Measurements from ENCODE around the gene KCNH4.
"Not testable (repeated sequence)": the region's sequence is repeated elsewhere in the genome, so short reads cannot be mapped to it uniquely, and the experiment has no call there.

Gene KCNH4

GRCh38 chr17:42193969-42194899 lies 13.3 kb upstream of the KCNH4 start, which contains the start of gene GHDC:
TSS of gene GHDC (minus strand) at chr17:42194494. CDS start at chr17:42193581, 913 bp downstream.
- peak; percentile 53 for DNase-seq

- no peak for DNase-seq
Measured at GRCh38 chr17:42193216-42193968, 12.4 kb upstream of the KCNH4 start.

GRCh38 chr17:42192189-42193126 lies 11.5 kb upstream of the KCNH4 start:
- no peak for DNase-seq

- no peak for DNase-seq
Measured at GRCh38 chr17:42191275-42191608, 10.3 kb upstream of the KCNH4 start.

- DNase-seq = no peak
Measured at GRCh38 chr17:42190491-42191274, 9.7 kb upstream of the KCNH4 start.

GRCh38 chr17:42189651-42189965 lies 8.7 kb upstream of the KCNH4 start:
- DNase-seq = no peak

GRCh38 chr17:42188749-42189650 lies 8.1 kb upstream of the KCNH4 start:
- no peak for DNase-seq

GRCh38 chr17:42187833-42188232 lies 6.9 kb upstream of the KCNH4 start:
- no peak for DNase-seq

- DNase-seq = not testable (repeated sequence)
Measured at GRCh38 chr17:42186191-42186590, 5.2 kb upstream of the KCNH4 start.

GRCh38 chr17:42185621-42185930 lies 4.6 kb upstream of the KCNH4 start:
- no peak for DNase-seq

- DNase-seq = no peak
Measured at GRCh38 chr17:42184713-42185620, 4.0 kb upstream of the KCNH4 start, which contains the start of gene HCRT. TSS of gene HCRT (minus strand) at chr17:42185452. CDS start at chr17:42185365, 87 bp downstream.

- DNase-seq = peak; percentile 41
Measured at GRCh38 chr17:42183741-42184711, 3.1 kb upstream of the KCNH4 start.

- no peak for DNase-seq
Measured at GRCh38 chr17:42182927-42183734, 2.2 kb upstream of the KCNH4 start.

- no peak for DNase-seq
Measured at GRCh38 chr17:42181851-42182207, 887 bp upstream of the KCNH4 start.

- no peak for DNase-seq
Measured at GRCh38 chr17:42180411-42180921, 476 bp downstream of the KCNH4 start.

- DNase-seq = peak; percentile 74
Measured at GRCh38 chr17:42179911-42180410, 981 bp downstream of the KCNH4 start.

GRCh38 chr17:42179335-42179734 lies 1.6 kb downstream of the KCNH4 start:
- no peak for DNase-seq

GRCh38 chr17:42178817-42179216 lies 2.1 kb downstream of the KCNH4 start:
- no peak for DNase-seq
